CD4-positive, alpha-beta T cell treated with Interferon alpha-2 for 1 hour (primary cell): Measurements from ENCODE around the gene C4orf51.
"Not testable (repeated sequence)": the region's sequence is repeated elsewhere in the genome, so short reads cannot be mapped to it uniquely, and the experiment has no call there.

ENCODE experiments used
- DNase-seq, 2 donors: peaks; one replicate each; pipeline ENCODE4 v3.0.0-alpha.2; 2020 to 2022

The C4orf51 gene

DNA sequence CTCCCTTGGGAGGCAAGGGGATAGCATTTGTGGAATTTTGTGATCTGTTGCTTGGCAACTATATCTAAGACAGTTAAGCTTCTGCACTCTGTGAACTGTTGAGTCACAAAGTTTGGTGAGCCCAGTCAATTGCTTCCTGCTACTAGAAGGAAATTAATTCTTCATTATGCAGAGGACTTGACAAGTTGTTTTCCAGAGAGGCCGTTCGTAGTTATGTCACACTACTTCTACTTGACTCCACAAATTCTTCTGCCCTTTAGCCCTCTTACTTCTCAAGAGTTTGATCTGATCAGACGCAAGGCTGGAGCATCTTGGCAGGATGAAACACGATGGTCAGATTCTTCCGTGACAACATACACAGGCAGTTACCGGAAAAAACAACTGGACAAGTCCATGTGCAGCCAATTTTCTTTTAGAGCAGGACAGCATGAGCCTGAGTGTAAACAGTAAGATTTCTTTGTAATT lies at the start of gene C4orf51:
TSS of gene C4orf51 (plus strand) at position 156 of the 465 bp plus-strand sequence. CDS start at position 214, 58 bp downstream.
- no peak for DNase-seq

DNA sequence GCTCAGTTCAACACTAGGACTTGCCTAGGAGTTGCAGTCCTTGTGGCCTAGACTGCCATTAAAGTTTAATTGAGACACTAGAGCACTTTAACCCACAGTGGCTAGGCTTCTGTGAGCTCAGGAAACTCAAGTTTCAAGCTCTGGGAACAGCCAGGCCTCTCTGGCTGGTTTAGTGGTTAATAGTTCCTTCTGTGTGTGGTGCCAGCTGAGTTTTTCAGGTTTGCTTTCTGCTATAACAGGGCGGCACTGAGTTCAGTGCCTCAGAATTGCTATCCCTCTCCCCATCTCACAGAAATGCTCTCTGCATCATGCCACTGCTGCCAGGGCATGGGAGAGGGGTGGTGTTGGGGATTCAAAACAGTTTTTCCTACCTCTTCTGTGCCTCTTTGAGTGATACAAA lies 44.8 kb upstream of the C4orf51 start:
- DNase-seq, result no peak

GRCh38 chr4:145635630-145636029 lies 44.3 kb upstream of the C4orf51 start:
- no peak for DNase-seq

DNA sequence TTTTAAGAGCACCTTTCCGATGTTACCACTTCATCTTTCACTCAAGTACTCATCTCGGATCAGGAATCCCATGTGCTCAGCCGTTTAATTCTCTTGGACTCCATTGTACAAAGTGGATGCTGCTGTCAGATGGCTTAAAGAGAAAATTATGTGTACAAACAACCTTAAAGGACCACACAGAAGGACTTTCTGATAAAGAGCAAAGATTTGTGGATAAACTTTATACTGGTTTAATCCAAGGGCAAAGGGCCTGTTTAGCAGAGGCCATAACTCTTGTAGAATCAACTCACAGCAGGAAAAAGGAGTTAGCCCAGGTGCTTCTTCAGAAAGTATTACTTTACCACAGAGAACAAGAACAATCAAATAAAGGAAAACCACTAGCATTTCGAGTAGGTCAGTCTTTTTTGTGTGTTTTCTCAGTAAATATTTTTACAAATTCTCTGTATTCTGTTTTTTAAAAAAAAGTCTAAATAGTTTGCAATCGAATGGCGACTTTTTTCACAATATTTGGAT lies 40.7 kb upstream of the C4orf51 start:
- DNase-seq, result no peak

- not testable (repeated sequence) for DNase-seq
Observed at GRCh38 chr4:145640236-145640635, 39.7 kb upstream of the C4orf51 start.

GRCh38 chr4:145643295-145643694 lies 36.7 kb upstream of the C4orf51 start:
- DNase-seq, result no peak

GRCh38 chr4:145644699-145645098 lies 35.2 kb upstream of the C4orf51 start:
- no peak for DNase-seq

DNA sequence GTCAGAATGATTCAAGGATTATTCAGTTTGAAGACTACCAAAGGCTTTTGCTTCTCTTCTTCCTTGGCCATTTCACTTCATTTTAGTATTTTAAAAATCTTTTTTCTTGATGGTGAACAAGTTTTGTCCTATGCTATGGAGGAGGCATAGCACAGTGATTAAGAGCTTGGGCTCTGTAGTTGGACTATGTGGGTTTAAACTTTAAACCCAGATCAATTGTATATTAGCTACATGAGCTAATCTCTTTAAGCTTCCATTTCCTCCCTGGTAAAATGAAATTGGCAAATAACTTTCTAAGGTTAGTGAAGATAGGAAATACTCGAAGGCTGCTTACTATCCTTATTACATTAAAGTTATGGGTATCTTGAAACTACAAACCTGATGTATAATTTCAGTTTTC lies 23.8 kb upstream of the C4orf51 start:
- no peak for DNase-seq

DNA sequence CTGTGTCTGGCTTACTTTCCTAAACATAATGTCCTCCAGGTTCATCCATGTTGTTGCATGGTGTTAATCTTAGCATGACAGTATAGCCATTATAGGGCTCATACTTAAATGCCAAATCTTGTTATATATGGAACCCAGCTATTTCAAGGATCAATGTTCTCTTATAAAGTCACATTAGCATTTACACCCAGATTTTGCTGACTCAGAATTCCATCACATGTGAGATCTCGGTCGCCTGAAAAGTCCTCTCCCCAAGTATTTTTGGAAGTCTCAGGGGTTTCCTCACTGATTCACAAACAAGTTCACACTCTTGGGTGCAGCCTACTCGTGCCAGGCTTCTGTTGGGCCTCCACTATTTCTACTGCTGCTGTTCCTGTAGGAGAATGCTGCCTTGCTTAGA lies 19.9 kb upstream of the C4orf51 start:
- no peak for DNase-seq

DNA sequence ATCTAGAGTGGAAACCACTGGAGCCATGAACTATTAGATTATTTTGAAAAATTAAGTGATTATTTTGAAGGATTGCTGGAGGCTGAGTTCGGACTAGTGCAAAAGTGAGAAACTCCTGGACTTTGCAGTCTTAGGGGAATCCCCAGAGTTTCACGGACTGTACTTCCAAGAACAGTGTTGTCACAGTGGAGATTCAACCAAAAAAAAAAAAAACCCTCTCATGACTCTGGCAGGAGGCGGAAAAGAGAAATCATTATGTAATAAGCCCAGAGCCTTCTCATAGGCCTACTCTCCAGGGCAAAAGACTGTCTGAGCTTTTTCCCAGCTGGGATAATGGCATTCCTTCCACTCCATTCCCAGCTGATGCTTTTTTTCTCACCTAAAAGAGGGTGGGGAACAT lies 16.8 kb upstream of the C4orf51 start:
- no peak for DNase-seq

- DNase-seq, result no peak
Observed at GRCh38 chr4:145665773-145666172, 14.2 kb upstream of the C4orf51 start.

DNA sequence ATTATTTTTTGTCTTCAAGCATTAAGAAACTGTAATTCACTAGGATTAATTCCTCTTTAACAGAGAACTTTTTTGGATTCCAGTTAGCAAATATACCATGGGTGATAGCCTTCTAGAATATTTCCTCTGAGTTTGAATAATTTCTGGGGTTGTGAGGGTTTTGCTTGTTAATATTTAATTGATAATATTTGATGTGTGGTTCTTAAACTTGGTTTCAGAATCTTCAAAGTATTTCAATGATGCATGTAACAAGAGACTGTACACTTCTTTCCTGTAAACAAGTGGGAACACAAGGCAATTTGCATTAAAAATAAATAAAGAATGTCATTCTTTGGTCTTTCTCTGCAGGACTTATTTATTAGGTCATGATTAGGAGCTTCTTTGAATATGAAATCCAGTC lies 9.5 kb upstream of the C4orf51 start:
- no peak for DNase-seq

DNA sequence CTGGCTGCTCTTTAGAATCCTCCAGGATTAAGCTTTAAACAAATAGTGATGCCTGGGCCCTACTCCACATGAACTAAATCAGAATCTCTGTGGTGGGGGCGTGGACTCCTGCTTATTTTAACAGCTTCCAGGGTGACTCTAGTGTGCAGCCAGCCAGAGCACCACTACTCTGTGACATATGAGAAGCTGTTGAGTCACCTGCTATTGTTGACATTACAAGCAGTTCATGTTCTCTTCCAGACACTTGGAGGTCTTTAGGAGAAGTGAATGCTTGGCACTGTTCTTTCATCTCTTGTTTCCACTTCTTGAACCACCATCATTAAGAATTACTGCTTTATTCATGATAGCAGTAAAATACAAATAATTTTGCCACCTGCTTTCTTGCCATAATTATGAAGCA lies 426 bp upstream of the C4orf51 start:
- no peak for DNase-seq

DNA sequence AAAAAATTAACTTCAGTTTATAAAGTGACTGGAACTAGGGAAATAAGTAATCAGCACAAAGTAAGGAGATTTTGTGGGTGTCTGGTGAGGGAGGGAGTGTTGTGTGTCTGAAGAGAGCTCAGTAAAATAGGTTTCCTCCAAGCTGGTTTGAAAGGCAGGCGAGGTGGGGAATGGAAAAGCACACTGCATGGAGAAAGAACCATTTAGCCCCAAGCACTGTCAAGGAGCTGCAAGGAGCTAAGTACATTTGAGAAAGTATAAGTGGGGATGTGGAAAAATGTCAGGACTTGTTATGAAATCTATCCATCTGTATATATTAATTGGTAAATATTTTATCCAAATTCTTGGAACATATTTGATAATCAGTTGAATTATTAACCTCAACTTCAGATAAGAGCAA lies 956 bp downstream of the C4orf51 start:
- DNase-seq, result no peak

DNA sequence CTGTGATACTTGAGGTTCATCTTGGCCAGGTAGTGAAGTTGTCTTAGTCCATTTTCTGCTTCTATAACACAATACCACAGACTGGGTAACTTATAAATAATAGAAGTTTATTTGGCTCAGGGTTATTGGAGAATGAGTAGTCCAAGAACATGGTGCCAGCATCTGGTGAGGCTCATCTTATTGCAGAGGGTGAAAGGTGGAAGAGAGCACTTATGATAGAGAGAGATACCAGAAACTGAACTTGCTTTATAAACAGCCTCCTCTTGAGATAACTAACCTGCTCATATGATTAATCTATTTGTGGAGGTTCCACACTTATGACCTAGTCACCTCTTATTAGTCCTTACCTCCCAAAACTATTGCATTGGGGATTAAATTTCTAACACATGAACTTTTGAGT lies 1.6 kb downstream of the C4orf51 start:
- no peak for DNase-seq

DNA sequence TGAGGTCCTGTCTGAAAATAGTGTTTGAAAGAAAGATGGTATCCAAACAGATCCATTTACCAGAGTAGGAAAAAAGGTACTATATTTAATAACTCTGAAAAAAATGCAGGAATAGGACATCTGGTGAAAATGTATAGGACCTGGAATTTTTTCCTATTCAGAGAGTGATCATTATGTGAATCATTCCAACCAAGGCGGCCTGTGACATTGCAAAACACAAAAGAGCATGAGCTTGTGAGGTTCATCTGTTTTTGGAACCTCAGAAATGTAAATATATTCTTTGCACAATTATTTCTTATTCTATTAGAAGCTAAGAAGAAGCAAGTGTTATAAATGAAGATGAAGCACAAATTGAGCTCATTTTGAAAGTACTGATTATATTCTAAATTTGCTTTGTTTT lies 2.0 kb downstream of the C4orf51 start:
- no peak for DNase-seq

DNA sequence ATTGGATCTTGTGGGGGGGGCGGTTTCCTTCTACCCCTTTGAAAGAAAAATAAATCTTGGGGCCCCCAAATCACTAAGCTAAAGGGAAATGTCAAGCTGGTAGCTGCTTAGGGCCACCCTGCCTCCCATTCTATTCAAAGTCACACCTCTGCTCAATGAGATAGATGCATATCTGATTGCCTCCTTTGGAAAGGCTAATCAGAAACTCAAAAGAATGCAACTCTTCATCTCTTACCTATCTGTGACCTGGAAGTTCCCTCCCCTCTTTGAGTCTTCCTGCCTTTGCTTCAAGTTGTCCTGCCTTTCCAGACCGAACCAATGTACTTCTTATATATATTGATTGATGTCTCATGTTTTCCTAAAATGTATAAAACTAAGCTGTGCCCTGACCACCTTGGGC lies 7.0 kb downstream of the C4orf51 start:
- DNase-seq, result no peak

DNA sequence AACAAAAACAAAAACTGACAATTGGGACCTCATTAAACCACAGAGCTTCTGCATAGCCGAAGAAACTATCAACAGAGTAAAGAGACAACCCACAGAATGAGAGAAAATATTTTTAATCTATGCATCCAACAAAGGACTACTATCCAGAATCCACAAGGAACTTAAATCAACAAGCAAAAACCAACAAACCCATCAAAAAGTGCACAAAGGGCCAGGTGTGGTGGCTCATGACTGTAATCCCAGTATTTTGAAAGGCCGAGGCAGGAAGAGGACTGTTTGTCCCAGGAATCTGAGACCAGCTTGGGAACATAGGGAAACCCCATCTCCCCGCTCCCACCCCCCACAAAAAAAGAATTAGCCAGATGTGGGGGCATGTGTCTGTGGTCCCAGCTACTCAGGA lies 10.7 kb downstream of the C4orf51 start:
- DNase-seq, result no peak

DNA sequence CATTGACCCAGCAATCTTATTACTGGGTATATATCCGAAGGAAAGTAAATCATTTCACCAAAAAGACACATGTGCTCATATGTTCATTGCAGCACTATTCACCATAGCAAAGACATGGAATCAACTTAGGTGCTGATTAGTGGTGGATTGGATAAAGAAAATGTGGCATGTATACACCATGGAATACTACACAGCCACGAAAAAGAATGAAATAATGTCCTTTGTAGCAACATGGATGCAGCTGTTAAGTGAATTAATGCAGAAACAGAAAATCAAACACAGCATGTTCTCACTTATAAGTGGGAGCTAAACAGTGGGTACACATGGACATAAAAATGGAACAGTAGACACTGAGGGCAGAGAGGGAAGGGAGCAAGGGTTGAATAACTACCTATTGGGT lies 11.5 kb downstream of the C4orf51 start:
- DNase-seq, result not testable (repeated sequence)

- no peak for DNase-seq
Observed at GRCh38 chr4:145694929-145695328, 15.0 kb downstream of the C4orf51 start.

DNA sequence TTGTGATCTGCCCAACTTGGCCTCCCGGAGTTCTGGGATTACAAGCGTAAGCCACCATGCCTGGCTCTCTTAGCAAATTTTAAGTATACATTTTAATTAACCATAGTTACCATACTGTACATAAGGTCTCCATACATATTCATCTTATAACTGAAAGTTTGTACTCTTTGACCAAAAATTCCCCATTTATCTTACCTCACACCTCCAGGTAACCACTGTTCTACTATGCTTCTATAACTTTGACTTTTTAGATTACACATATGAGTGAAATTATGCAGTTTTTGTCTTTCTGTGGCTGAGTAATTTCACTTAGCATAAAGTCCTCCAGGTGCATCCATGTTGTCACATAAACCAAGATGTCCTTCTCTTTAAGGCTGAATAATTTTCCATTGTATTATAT lies 17.4 kb downstream of the C4orf51 start:
- no peak for DNase-seq

GRCh38 chr4:145698507-145698906 lies 18.6 kb downstream of the C4orf51 start:
- DNase-seq, result no peak

DNA sequence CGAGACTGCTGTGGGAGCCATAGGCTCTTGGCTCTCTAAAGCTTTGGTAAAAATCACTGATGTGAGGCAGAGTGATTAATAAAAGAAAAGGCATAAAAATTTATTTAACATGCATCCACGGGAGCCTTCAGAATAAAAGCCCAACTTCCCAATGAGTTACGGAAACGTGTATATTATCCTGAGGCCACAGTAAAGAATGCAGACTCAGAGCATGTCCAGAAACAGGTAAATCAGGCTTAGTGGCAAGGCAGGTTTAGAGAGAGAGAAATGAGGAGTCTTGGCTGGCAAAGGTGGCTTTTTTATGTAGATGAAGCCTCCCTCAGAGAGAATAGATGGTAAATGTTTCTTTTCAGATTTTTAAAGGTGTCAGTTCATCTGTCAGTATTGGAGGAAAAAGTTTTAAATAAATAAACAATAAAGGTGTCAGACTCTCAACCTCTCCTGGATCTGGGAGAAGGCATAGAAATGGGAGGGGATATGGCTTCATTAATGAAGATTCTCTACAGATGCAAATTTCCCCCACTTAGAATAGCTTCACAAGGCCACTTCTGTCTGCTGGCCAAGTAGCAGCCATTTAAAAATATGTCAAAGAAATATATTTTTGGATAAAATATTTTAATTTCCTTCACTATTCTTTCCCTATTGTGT lies 24.0 kb downstream of the C4orf51 start:
- no peak for DNase-seq

DNA sequence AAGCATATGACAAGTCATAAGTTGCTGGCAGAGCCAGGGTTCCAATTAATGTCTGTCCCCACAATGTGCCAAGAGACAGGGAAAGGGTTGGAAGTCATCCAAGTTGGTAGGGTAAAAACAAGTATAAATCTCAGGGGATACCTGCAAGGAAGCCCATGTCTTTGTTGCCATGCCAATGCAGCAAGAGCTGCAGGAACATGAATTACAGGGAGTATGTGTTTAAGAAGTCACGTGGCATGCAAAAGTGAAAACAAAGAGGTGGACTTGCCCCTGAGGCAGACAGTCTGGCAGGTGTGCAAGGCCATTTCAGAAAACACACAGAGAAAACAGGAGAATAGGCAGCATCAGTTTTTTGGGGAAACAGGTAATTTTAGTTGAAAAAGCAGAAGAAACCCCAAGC lies 29.4 kb downstream of the C4orf51 start:
- DNase-seq, result no peak

DNA sequence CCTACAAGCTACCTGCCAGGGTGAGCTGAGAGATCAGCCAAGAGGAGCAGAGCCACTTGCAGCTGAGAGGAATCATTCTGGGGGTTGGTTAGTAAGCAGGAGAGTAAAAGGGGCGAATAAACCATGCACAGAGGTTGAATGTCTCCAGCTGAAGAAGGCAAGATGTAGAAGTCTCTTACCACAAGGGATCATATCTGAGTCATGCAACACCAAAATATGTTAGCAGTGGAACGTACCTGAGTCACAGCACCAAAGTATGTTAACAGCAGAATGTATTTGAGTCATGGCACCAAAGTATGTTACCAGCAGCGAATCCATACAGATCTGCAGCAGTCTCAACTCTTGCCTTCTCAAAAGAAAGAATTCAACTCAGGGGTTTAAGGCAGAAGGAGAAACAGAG lies 29.9 kb downstream of the C4orf51 start:
- no peak for DNase-seq
